HG03354 (cell line): ENCODE results near the gene FAT2.

Experiments used
- ATAC-seq: cut with Tn5 transposase; IDR thresholded peaks from one replicate; pipeline ENCODE4 v1.9.1; 2021; ENCODE audit warnings: mild to moderate bottlenecking; ENCODE audit not compliant: unreplicated experiment, poor library complexity, severe bottlenecking

The FAT2 gene

DNA sequence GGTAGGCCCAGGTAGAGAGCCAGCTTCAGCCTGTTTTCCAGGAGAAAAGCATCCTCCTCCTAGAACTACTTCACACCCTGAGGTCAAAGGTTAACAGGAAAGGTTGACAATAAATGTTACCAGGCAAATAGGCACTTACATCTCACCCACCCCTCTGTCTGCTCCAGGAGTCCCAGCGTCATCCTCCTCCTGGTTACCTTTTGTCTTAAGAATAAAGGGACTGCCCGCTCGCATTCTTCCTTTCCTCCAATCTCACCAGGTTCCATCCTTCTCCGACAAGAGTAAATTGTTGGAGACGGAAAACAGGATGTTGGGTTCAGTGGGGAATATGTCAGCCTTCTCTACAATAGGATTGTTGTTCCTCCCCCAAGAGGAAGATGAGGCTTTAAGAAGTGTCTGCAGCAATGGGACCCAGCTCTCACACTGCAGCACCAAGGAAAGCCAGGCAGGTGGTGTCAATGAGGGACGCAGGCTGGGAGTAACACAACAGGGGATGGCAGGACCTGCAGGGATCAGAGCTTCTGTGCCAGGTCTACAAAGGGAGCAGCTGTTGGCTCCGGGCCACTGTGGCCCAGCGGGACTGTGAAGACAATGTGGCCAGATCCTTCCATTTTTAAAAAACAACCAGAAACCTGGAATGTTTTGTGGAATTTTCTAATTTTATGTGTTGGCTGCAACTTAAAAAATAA, 29.0 kb downstream of the FAT2 start:
- ATAC-seq: no peak

DNA sequence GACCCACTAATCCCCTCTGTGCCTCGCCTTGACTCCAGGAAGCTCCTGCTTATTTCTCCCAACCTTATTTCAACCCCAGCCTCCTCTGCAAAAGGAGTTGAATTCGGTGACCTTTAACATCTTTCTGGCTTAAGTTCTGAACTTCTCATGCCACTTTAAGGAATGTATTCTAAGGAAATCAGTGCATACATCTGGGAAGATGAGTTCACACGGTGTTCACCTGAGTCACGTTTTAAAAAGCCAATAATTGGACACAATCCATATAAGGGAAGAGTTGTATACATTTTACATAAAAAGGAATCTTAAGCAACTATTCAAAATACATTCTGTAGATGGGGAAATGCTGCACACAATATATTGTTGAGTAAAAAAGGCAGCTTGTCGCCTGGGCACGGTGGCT, 33.2 kb downstream of the FAT2 start:
- ATAC-seq: no peak

DNA sequence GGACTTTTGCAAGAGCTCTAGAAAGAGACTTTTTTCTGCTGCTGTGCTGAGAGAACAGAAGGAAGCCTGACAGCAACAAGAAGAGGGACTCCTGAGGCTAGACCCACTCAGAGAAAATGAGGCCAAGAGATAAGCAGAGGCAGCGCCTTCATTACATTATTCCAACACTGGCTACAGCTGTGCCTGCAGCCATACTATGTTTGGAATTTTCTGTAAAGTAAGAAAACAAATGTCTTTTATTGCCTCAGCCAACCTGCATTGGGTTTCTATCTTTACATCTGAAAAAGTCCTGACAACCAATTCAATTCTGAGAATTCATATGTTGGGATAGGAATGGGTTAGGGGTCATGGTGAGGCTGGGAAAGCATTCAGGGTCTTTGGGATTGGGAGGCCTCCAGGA, 33.7 kb downstream of the FAT2 start:
- ATAC-seq: no peak

DNA sequence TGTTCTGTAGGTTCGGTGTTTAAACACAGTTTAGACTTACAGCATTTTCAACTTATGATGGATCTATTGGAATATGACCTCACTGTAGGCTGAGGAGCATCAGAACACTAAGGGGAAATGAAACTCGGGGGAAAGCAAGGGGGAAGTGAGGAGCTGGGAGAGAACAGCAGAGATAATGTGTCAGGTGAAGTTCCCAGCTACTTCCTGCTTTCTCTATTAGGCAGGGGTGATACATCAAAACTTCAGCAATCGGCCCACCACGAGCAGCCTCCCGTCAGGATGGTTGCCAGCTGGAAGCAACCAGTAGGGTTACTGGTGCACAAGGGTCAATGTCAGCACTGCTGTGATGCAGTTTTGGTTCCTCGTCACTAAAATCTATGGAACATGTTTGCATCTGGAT, 34.3 kb downstream of the FAT2 start:
- ATAC-seq: no peak

DNA sequence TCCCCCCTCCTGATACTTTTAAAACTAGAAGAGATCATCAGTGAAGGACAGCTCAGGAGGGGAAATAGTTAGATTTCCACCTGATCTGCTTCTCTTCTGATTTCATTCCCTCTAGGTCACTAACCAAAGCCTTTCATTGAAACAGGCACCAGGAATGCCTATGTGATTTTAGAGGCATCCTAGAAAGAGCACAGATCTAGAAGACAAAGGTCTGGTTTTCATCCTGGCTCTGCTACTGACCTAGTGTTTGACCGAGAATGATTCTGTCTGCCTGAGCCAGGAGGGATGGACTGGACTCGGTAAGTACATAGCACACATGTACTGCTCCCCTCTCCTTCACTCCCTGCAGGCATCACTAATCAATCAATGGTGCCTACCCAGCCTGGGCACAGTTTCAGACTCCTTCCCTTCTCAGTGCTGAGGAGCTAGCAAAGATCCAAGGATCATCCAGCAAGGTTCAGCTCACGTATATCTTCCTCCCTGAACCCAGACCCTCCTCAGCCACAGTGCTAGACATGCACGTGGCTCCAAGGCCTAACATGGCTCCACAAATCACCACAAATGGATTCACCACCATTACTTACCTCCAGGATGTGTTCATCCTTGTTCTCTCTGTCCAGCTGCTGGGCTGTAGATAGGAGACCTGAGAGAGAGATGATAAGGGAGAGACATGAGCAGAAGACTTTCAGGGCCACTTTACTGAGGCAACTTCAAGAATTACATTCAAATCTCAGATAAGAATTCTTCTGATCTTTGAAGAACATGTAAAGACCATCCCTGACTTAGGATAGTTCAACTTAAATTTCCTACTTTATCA, 35.2 kb downstream of the FAT2 start:
- ATAC-seq: no peak

DNA sequence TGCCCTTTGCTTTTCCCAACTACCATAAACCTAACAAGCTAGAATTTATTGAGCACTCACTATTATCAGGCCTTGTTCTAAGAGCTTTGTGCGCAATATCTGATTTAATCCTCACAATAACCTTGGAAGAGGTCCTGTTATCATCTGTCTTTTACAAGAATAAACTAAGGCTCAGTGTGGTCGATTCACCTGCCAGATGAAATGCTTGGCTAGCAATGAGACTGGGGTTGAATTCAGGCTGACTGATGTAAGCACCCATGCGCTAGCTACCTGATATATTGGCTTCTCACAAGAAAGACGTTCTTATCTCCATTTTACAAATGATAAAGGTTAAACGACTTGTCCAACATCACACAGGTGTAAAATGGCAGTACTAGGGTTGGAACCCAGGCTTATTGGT, 37.4 kb downstream of the FAT2 start:
- no peak for ATAC-seq

DNA sequence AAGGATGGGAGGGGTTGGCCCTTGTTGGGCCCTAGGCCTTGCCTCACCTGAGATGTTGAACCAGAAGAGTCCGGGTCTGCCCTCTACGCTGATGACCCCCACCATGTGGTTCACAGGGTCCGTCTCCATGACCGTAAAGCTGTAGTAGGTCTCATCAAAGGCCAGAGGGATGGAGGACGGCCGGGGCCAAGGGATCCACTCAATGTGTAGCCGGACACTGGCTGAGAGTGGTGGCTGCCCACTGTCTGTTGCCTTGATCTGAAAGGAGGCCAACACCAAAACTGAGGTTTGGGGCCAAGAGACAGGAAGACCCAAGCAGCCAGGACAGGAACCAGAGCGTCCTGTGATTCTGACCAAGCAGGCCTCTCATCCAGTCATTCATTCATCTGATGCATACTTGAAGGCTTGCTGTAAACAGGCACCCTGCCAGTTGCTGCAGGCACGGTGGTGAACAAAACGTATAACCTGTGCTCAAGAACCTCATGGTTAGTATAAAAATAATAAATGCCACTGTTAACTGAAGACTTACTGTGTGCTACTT, 37.9 kb downstream of the FAT2 start:
- no peak for ATAC-seq

DNA sequence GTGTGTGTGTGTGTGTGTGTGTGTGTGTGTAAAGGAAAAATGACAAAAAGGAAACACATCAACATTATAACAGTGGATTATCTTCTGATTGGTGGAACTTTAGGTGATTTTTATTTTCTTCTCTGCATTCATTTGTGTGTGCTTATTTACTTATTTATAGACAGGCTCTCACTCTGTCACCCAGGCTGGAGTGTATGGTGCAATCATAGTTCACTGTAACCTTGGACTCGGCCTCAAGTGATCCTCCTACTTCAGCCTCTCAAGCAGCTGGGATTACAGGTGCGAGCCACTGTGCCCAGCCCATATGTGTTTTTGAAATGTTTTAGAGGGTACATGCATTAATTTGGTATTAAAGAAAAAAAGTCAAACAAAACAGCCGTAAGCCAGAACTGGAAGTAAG, 39.1 kb downstream of the FAT2 start:
- no peak for ATAC-seq

DNA sequence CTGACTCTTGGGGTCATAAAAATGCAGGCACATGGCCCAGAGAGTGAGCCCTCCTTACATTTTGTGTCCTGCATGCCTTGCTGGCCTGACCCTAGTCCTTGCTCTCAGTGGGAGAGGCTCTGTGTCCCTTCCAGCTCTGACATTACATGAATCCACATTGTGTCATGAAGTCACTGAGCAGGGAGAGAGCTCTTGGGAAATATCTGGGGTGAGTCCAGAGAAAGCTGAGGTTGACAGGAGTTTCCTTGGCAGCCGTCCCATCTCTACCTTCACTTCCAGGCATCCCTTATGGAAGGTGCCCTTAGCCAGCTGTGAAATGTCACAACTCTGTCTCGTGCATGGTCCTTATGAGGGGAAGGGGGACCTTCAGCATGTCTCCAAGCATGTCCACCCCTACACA, 41.0 kb downstream of the FAT2 start:
- no peak for ATAC-seq

DNA sequence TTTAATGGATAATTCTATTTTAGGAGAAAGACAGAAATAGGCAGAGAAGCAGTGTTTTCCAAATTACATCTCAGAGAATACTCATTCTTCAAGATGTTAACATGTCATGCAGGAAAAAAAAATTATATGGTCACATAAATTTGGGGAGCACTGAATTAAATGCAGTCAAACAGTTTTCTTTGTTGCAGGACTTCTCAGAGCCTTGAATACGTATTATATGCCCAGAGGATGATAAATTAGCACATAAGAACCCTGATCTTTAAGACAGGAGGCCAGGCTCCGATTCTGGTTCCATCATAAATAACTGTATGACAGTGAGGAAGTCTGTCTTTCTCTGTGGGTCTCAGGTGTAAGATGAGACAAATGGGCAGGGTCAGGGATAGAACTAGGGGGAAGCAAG, 41.4 kb downstream of the FAT2 start:
- no peak for ATAC-seq

DNA sequence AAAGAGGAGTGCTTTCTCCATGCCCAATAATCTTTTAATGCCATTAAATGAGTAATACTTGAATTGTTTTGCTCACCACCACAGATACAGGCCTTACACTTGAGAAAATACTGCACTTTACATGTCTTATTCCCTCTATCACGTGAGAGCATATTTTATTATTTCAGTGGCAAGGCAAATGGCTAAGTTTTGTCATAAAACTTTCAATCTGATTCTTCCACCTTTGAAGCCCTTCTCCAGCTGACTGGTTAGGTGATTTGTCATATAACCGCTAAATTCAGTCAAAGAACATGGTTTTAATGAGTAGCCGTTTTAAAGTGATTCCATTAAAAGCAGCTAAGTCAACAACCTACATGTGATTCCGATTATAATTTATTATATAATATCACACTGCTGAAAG, 43.8 kb downstream of the FAT2 start:
- ATAC-seq: no peak

DNA sequence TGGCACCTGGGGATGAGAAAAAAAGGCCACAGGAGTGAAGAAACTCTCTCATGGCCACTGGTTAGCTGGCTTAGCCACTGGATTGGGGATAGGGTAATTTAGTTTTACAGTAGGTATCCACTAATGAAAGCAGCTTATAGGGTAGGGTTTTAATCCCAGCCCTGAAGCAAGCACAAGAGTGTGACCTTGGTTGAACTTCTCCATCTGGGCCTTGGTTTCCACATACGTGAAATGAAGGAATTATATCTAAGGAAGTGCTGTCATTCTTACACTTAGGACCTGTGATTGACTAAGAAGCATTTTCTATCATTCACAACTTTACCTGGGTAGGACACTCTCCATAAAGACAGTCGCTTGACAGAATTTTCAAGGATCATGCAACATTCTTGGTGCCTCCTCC, 49.6 kb downstream of the FAT2 start:
- ATAC-seq: no peak
